Caki2 (cell line): ENCODE results near the gene MALSU1. TPM values are rescaled to one million over a fixed set of nuclear protein-coding genes. Genes with fewer than 3 reads are reported as not detected.

Source experiments
- DNase-seq: peaks from one replicate; pipeline ENCODE4 v3.0.0-alpha.2; 2015; ENCODE audit warnings: low read depth
- in situ Hi-C: cut with HindIII; loops from 2 replicates; pipeline ENCODE4 v1.10.0; 2016; ENCODE audit warnings: low sequenced_read_pairs, low pct_unique_long_range_greater_than_20kb, mixed read lengths
- total RNA-seq: library from RNA; depleted of rRNA; stranded (reverse); fragments of >200 nt; shearing (Covaris generic); gene quantifications from 2 replicates; pipeline ENCODE4 v1.2.3, GENCODE V29; 2014; ENCODE audit warnings: low replicate concordance; rRNA removed

Gene MALSU1
- total RNA-seq, result 77.0 and 98.7 TPM in 2 replicates

- DNase-seq, result peak; percentile 92
- in situ Hi-C loops, result no loop called here
These were observed at the start of gene MALSU1 for GRCh38 chr7:23298885-23299769. Gene MALSU1 (plus strand): TSS chr7:23299339. CDS start chr7:23299353, 14 bp downstream.

- in situ Hi-C loops, result no loop called here
- DNase-seq, result no peak
These were observed 49.7 kb upstream of the MALSU1 start for GRCh38 chr7:23249486-23249885.

GRCh38 chr7:23254051-23254681 is 45.0 kb upstream of the MALSU1 start:
- in situ Hi-C loops, result no loop called here
- DNase-seq, result no peak

- in situ Hi-C loops, result no loop called here
- DNase-seq, result no peak
These were observed 42.4 kb upstream of the MALSU1 start for GRCh38 chr7:23256731-23257130.

GRCh38 chr7:23260371-23260770 is 38.8 kb upstream of the MALSU1 start:
- in situ Hi-C loops, result no loop called here
- no peak for DNase-seq

GRCh38 chr7:23261843-23262452 is 37.2 kb upstream of the MALSU1 start:
- in situ Hi-C loops, result no loop called here

GRCh38 chr7:23264916-23265458 is 34.2 kb upstream of the MALSU1 start:
- in situ Hi-C loops, result no loop called here
- DNase-seq, result no peak

More at GRCh38 chr7:23261843-23262452, 37.2 kb upstream of the MALSU1 start:
- DNase-seq, result peak; percentile 36

- in situ Hi-C loops, result no loop called here
These were observed 32.2 kb upstream of the MALSU1 start for GRCh38 chr7:23266918-23267317.

GRCh38 chr7:23267357-23267756 is 31.8 kb upstream of the MALSU1 start:
- in situ Hi-C loops, result no loop called here
- no peak for DNase-seq

More at GRCh38 chr7:23266918-23267317, 32.2 kb upstream of the MALSU1 start:
- no peak for DNase-seq

GRCh38 chr7:23268167-23268566 is 31.0 kb upstream of the MALSU1 start:
- in situ Hi-C loops, result no loop called here

GRCh38 chr7:23268746-23269145 is 30.4 kb upstream of the MALSU1 start:
- no peak for DNase-seq
- in situ Hi-C loops, result no loop called here

More at GRCh38 chr7:23268167-23268566, 31.0 kb upstream of the MALSU1 start:
- DNase-seq, result no peak

- in situ Hi-C loops, result no loop called here
- DNase-seq, result no peak
These were observed 26.9 kb upstream of the MALSU1 start for GRCh38 chr7:23272275-23272674.

GRCh38 chr7:23273141-23273599 is 26.0 kb upstream of the MALSU1 start:
- DNase-seq, result peak; percentile 94
- in situ Hi-C loops, result no loop called here

- in situ Hi-C loops, result no loop called here
- DNase-seq, result no peak
These were observed 23.2 kb upstream of the MALSU1 start for GRCh38 chr7:23275912-23276311.

- no peak for DNase-seq
- in situ Hi-C loops, result no loop called here
These were observed 22.8 kb upstream of the MALSU1 start for GRCh38 chr7:23276376-23276775.

GRCh38 chr7:23276947-23277346 is 22.2 kb upstream of the MALSU1 start:
- in situ Hi-C loops, result no loop called here
- no peak for DNase-seq

- DNase-seq, result peak; percentile 73
- in situ Hi-C loops, result no loop called here
These were observed 21.7 kb upstream of the MALSU1 start for GRCh38 chr7:23277359-23277989.

GRCh38 chr7:23279819-23280525 is 19.2 kb upstream of the MALSU1 start:
- in situ Hi-C loops, result no loop called here

More at GRCh38 chr7:23279819-23280525, 19.2 kb upstream of the MALSU1 start:
- DNase-seq, result no peak
